GM12872 (cell line): ENCODE data around the gene RBM5.

Experiments used
- CTCF ChIP-seq: IDR thresholded peaks from 3 replicates; pipeline ENCODE4 v1.5.1; 2011; ENCODE audit warnings: low read depth, mild to moderate bottlenecking, low read length, moderate library complexity; ENCODE audit not compliant: insufficient read depth

The RBM5 gene

GRCh38 chr3:50126287-50127211 is 37.8 kb downstream of the RBM5 start:
- no peak for TF ChIP-seq CTCF

GRCh38 chr3:50127251-50127691 is 38.6 kb downstream of the RBM5 start:
- no peak for TF ChIP-seq CTCF

GRCh38 chr3:50128001-50128400 is 39.3 kb downstream of the RBM5 start:
- TF ChIP-seq CTCF: no peak

- TF ChIP-seq CTCF: no peak
Measured at GRCh38 chr3:50130436-50130835, 41.7 kb downstream of the RBM5 start.

GRCh38 chr3:50132421-50133282 is 43.9 kb downstream of the RBM5 start:
- TF ChIP-seq CTCF: no peak

GRCh38 chr3:50133283-50133615 is 44.5 kb downstream of the RBM5 start:
- TF ChIP-seq CTCF: no peak

GRCh38 chr3:50134367-50134766 is 45.6 kb downstream of the RBM5 start:
- TF ChIP-seq CTCF: no peak
